GM19395 (cell line): ENCODE measurements around the gene USP3.

Source experiments
- ATAC-seq: cut with Tn5 transposase; IDR thresholded peaks from one replicate; pipeline ENCODE4 v1.9.1; 2021; ENCODE audit warnings: mild to moderate bottlenecking, moderate library complexity; ENCODE audit not compliant: unreplicated experiment

Gene USP3

GRCh38 chr15:63538876-63539275, 34.5 kb downstream of the USP3 start:
- ATAC-seq = no peak

DNA sequence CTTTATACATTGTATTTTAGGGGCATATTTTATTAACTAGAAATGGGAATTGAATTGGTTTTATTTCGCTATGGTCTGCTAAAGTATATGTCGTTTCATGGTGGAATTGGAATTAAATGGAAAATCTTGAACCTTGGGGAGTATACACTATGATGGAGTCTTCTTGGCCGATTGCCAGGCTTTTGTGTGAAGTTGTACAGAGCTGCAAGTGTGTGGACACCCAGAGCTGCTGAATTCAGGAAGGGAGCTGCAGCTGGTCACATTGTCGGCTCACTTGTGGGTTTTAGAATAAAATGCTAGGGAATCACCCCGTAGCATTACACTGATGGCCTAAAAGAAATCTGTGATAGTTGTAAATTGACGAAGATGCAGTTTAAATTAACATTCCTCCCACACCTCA, 35.1 kb downstream of the USP3 start:
- ATAC-seq = no peak

DNA sequence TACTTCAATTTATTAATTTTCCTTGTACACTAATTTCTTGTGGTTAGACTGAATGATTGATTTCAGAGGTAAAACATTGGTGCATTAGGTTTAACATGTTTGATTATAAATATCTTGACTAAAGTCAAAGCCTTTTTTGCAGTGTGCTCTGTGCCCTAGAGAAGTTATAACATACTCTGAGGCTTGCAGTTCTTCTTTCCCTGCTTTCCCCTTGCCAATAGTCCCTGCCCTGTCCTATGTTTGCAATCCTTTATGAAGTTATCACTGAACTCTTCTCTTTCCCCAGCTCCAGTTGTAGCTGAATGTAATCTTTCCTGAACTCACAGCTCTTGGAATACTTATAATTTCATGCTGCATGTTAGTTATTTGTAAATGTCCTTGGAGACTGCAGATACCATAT, 35.6 kb downstream of the USP3 start:
- no peak for ATAC-seq

- no peak for ATAC-seq
Observed at GRCh38 chr15:63540449-63540848, 36.1 kb downstream of the USP3 start.

- ATAC-seq = no peak
Observed at GRCh38 chr15:63544258-63545026, 40.0 kb downstream of the USP3 start.

- no peak for ATAC-seq
Observed at GRCh38 chr15:63545520-63545919, 41.1 kb downstream of the USP3 start.

DNA sequence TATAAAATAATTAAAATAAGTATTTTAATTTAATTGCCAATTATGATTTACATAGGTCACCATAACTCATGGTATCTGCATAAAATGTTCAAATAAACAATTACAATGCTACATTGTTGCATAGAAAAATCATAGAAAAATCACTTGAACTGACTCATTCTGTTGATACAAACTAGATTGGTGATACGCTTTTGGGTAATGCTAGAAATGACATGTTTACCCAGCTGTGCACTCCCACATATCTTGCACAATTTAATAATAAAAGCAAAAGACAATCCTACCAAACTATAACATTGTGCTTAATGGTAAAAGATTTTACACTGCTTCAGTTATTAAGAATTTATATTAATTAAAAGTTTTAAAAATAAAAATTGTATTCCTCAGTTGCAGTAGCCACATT, 47.0 kb downstream of the USP3 start:
- no peak for ATAC-seq

DNA sequence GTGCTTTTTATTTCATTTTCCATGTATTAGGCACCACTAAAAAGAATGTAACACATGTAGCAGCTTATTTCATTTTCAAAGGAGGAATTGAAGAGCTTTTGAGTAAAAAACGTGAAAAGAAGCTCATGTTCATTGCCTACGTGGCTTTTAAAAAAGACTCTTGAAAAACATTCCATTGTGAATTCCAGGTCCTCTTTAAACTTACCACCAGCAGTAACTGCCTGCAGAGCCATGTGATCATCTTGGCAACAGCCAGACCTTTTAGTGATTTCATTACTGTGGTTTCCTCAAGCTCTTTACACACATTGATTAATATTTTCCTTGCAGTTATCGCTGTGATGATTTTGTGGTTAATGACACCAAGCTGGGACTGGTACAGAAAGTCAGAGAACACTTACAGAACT, 49.0 kb downstream of the USP3 start:
- ATAC-seq = no peak

- no peak for ATAC-seq
Observed at GRCh38 chr15:63554337-63554927, 50.0 kb downstream of the USP3 start.

DNA sequence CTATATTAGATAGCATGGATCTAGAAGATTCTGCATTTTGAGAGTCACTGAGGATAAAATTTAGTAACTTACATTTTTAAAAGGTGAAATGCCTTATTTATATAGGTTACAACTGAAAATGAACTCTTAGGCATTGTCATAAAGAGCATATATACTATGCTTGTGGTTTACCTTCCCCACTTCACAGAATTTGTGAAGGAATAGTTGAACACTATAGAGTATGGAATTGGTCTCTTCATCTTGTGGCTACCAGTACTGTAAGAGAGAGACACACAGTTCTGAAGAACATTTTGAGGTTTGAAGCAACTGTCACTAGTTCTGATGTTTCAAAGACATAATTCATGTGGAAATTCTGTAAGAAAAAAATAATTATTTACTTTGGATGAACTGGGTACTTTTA, 51.1 kb downstream of the USP3 start:
- ATAC-seq = no peak

DNA sequence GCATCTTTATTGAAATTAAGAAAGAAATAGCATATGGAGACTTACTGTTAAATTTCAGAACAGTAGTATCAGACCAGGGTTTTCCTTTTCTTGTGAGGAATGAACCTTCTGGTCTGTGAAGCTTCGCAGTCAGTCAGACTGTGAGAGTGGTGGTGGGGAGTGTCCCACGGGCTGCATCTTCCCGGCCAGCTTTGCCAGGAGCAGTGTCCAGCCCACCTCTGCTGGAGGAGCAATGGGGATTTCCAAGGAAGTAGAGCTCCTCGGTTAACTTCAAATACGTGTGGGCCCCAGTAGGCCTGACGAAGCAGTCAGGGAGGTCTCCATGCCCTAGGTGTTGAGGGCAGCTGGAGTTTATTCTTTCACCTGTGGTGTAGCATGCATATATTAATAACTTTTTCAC, 51.9 kb downstream of the USP3 start:
- ATAC-seq = no peak

- ATAC-seq = no peak
Observed at GRCh38 chr15:63556736-63557135, 52.3 kb downstream of the USP3 start.

GRCh38 chr15:63559753-63560152, 55.4 kb downstream of the USP3 start:
- ATAC-seq = no peak

DNA sequence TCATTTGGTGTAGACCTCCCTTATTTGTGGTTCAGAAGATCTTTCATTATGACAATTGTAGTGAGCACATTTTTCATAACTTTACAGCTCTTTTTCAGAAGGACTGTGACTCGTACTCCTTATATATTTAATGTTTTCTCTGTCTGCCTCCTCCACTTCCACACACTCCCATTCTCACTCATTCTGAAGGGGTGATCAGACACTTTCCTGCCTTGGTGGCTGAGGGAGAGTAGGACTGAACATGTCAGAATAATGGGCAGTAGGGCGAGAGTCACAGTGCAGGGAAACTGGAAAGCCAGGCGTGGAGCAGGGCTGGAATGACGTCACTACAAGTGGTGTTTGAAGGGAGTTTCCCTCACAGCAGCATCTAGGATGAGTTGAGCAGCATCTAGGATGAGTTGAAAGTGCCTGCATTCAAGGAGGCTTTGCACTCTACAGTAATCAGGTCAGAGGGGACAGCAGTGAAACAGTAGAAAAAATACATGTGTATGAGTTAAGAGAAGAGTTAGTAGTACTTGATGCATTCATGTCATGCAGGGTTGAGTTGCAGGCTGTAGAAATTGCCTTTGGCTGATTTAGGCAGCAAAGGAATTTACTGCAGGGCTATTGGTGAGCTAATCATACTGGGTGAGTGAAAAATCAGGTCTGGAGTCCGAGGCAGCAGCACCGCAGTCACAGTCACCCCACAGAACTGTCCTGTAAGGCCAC, 56.5 kb downstream of the USP3 start:
- ATAC-seq = peak; percentile 47

- ATAC-seq = no peak
Observed at GRCh38 chr15:63564093-63564492, 59.7 kb downstream of the USP3 start.

DNA sequence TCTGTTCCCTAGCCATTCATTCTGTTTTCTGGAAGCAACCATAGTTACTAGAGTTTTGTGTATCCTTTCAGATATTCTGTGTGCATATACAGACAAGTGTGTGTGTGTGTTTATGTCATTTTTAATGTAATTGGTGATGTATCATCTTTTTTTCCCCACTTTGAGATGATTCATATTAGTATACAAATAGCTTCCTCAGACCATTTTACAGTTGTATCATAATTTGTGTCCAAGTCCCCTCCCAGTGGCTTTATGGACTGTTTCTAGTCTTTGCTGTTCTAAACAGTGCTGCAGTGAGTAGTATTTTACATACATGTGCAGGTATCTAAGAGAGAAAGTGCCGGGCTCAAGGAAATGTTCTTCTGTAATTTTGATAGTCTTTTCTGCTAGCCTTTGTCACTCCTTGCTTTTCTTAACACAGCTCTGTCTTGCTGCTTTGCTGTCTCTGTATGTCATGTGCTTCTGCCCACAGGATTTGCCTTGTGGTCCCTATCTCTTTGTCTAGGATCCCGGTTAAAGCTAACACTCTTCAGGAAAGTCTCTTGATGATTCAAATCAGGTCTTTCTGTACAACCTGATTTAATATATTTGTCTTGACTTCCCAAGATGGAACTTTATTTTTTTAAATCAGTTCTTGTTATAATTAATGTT, 61.3 kb downstream of the USP3 start:
- no peak for ATAC-seq

- ATAC-seq = no peak
Observed at GRCh38 chr15:63572749-63573464, 68.5 kb downstream of the USP3 start.

GRCh38 chr15:63573533-63573932, 69.1 kb downstream of the USP3 start:
- ATAC-seq = no peak

DNA sequence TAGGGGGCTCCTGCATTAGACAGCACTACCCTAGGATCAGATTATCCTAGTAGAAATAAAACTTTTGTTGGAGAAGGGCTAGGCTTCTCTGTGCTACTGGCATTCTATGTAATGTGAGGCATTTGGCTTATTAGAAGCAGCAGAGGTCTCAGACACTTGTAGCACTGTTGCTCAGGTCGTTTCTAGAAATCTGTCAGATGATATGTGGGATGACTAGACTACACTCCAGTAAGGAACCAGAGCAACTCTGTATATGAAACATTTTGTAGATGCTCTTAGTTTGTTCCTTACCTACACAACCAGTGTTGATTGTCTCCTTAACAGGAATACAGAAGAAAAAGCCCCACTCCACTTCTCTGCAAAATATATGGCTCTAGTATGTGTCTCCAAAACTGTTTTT, 70.9 kb downstream of the USP3 start:
- ATAC-seq = no peak

- no peak for ATAC-seq
Observed at GRCh38 chr15:63576441-63576840, 72.0 kb downstream of the USP3 start.

GRCh38 chr15:63582179-63582578, 77.8 kb downstream of the USP3 start:
- ATAC-seq = no peak
